OCI-LY3 (cell line): ENCODE data around the gene ACTRT2.

Experiments used
- H2AFZ ChIP-seq: fragments of 200-600, 300-600 bp; shearing (Covaris generic); 2 replicates; pipeline ENCODE4 v1.6.0; 2014; ENCODE audit warnings: antibody characterized with exemption, low read depth, low read length
- H3K27ac ChIP-seq: fragments of 200-600, 300-600 bp; sonication (generic); 2 replicates; pipeline ENCODE4 v1.5.1; 2014; ENCODE audit warnings: mild to moderate bottlenecking, low read length, moderate library complexity, mixed read lengths
- H3K27me3 ChIP-seq: fragments of 200-600, 300-600 bp; sonication (generic); 2 replicates; pipeline ENCODE4 v1.6.1; 2014; ENCODE audit warnings: low read depth, low read length, mixed read lengths
- H3K36me3 ChIP-seq: fragments of 200-600, 300-600 bp; sonication (generic); replicated peaks from 2 replicates; pipeline ENCODE3; 2014; ENCODE audit warnings: low read depth, low read length, mixed read lengths
- H3K4me1 ChIP-seq: fragments of 300-600, 200-600 bp; sonication (generic); 2 replicates; pipeline ENCODE4 v1.6.1; 2014; ENCODE audit warnings: low read length, mixed read lengths
- H3K4me2 ChIP-seq: fragments of 200-600, 300-600 bp; sonication (generic); 2 replicates; pipeline ENCODE4 v1.6.1; 2014; ENCODE audit warnings: low read length, mixed read lengths
- H3K4me3 ChIP-seq: fragments of 300-600, 200-600 bp; sonication (generic); 2 replicates; pipeline ENCODE4 v1.5.1; 2014; ENCODE audit warnings: antibody characterized with exemption, mild to moderate bottlenecking, low read length, moderate library complexity
- H3K79me2 ChIP-seq: fragments of 300-600, 200-600 bp; shearing (Covaris generic); 2 replicates; pipeline ENCODE4 v1.6.1; 2014; ENCODE audit warnings: mild to moderate bottlenecking, low read length, mixed read lengths
- H3K9ac ChIP-seq: fragments of 300-600, 200-600 bp; shearing (Covaris generic); 2 replicates; pipeline ENCODE4 v1.6.0; 2014; ENCODE audit warnings: mild to moderate bottlenecking, low read length, moderate library complexity
- H3K9me3 ChIP-seq: fragments of 200-600, 300-600 bp; shearing (Covaris generic); 2 replicates; pipeline ENCODE4 v1.6.1; 2014; ENCODE audit warnings: low read length, mixed read lengths; ENCODE audit not compliant: insufficient read depth
- H4K20me1 ChIP-seq: fragments of 200-600, 300-600 bp; sonication (generic); 2 replicates; pipeline ENCODE4 v1.6.1; 2016; ENCODE audit warnings: low read length, mixed read lengths; ENCODE audit not compliant: insufficient read depth
- EZH2phosphoT487 ChIP-seq: fragments of 200-600 bp; shearing (Covaris generic); IDR thresholded peaks from 2 replicates; pipeline ENCODE4 v1.6.1; 2018; ENCODE audit warnings: antibody characterized with exemption, mixed run types, low read depth
- TF ChIP-seq, protein P1 (sequence below): fragments of 200-600, 300-600 bp; sonication (generic); IDR thresholded peaks from 2 replicates; pipeline ENCODE4 v1.5.1; 2014; ENCODE audit warnings: antibody characterized with exemption, low read length, low read depth

ACTRT2 gene

DNA sequence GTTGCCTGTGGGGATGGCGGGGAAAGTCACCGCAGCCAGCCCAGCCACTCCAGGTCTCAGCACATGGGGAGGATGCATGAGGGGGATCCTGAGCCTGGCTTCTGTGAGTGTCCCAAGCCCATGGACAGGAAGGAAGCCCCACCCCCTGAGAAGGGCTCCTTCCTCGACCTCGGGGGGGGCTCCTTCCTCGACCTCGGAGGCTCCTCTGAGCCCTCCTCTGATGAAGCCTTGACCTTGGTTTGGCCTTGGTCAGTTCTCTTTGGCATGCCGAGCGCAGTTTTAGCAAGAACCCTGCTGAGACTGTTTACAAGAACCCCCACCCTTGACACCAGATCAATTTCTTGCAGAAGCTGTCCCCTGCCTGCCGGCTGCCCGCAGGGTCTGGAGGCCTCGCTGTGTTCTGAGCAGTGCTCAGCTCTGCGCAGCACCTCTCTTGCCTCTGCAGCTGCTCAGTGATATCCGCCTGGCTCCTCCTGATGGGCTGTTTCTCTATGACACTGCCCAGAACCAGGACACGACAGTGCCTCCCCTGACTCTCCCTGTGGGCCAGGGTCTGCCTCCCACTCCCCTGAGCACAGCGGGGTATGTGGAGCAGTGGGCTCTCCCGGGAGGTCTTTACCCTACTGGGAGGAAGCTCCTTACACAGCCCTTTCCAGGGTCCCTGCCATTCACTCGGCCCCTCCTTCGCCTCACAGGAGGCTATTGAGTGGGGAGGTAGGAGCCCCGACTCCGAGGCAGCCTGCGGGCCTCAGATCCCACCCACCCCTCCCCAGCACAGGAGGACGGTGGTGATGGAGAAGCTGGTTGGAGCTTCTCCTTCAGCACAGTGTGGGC is 15.4 kb downstream of the ACTRT2 start:
- TF ChIP-seq, protein P1, sequence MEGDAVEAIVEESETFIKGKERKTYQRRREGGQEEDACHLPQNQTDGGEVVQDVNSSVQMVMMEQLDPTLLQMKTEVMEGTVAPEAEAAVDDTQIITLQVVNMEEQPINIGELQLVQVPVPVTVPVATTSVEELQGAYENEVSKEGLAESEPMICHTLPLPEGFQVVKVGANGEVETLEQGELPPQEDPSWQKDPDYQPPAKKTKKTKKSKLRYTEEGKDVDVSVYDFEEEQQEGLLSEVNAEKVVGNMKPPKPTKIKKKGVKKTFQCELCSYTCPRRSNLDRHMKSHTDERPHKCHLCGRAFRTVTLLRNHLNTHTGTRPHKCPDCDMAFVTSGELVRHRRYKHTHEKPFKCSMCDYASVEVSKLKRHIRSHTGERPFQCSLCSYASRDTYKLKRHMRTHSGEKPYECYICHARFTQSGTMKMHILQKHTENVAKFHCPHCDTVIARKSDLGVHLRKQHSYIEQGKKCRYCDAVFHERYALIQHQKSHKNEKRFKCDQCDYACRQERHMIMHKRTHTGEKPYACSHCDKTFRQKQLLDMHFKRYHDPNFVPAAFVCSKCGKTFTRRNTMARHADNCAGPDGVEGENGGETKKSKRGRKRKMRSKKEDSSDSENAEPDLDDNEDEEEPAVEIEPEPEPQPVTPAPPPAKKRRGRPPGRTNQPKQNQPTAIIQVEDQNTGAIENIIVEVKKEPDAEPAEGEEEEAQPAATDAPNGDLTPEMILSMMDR = no peak
- no peak for TF ChIP-seq EZH2phosphoT487
- H3K9me3 ChIP-seq = no peaks in the 10 kb centered on the region
- H4K20me1 ChIP-seq = no peaks in the 10 kb centered on the region
- H3K27ac ChIP-seq = no peak overlapping the region
- no peak overlapping the region for H3K4me2 ChIP-seq
- no peak overlapping the region for H3K4me3 ChIP-seq
- H3K79me2 ChIP-seq = no peaks in the 10 kb centered on the region
- H3K36me3 ChIP-seq = no peaks in the 10 kb centered on the region
- no peak overlapping the region for H3K9ac ChIP-seq
- no peaks in the 10 kb centered on the region for H3K27me3 ChIP-seq
- H2AFZ ChIP-seq = no peak overlapping the region
- no peaks in the 10 kb centered on the region for H3K4me1 ChIP-seq

GRCh38 chr1:3037281-3038040 is 16.2 kb downstream of the ACTRT2 start:
- Histone ChIP-seq H3K9ac (no peak overlapping the region), H2AFZ (no peak overlapping the region), H3K27me3 (no peaks in the 10 kb centered on the region), H3K4me3 (no peak overlapping the region), H3K36me3 (no peaks in the 10 kb centered on the region), H3K4me2 (no peak overlapping the region), H3K27ac (no peak overlapping the region), H3K9me3 (no peaks in the 10 kb centered on the region), H3K4me1 (no peaks in the 10 kb centered on the region), H4K20me1 (no peaks in the 10 kb centered on the region), H3K79me2 (no peaks in the 10 kb centered on the region)
- TF ChIP-seq, protein P1 = no peak
- no peak for TF ChIP-seq EZH2phosphoT487

DNA sequence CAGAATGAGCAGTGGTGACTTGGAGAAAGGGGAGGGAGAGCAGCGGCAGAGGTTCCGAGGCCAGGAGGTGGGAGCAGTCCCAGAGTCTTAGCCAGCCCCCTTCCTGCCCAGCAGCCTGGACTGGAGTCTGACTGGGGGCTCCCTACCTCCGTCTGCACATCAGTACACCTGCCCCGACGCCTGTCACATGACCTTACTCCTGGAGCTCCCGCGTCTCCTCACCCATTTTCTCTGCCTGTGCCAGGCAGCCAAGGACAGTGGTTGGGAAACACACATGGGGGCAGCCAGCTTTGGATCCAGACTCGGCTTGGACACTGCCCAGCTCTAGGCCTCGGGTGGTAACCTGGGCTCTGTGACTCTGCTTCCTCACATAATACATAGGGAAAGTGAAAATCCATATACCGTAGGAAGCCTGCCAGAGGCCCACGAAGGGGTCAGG is 16.9 kb downstream of the ACTRT2 start:
- Histone ChIP-seq H3K4me3 (no peak overlapping the region), H3K4me1 (no peaks in the 10 kb centered on the region), H2AFZ (no peak overlapping the region), H3K36me3 (no peaks in the 10 kb centered on the region), H4K20me1 (no peaks in the 10 kb centered on the region), H3K4me2 (no peak overlapping the region), H3K27me3 (no peaks in the 10 kb centered on the region), H3K9me3 (no peaks in the 10 kb centered on the region), H3K9ac (no peak overlapping the region), H3K27ac (no peak overlapping the region), H3K79me2 (no peaks in the 10 kb centered on the region)
- TF ChIP-seq, protein P1 = no peak
- no peak for TF ChIP-seq EZH2phosphoT487

DNA sequence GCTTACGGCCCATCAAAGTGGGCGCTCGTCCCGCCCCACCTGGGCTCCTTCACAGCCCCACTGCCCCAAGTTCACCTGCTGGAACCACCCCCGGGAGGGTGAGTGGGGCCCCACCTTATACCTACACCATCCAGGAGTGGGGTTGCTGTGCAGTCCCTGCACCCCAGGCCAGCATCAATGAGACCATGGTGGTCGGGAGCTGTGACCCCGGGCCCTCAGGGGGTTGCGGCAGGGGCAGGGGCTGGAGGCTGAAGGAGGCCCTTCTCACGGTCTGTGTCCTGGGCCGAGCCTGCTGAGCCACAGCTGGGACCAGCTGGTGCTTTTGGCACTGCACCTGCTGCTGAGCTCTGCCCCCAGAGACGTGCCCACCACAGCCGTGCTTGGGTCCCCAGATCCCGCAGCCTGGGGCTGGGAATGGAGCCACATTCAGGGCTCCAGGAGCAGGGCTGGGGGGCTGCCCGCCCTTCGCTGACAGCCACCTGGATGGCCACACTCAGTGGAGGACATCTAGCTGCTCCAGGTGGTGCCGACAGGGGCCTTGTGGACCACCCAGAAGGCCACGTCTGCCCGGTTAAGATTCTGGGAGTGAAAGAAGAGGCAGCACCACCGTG is 17.4 kb downstream of the ACTRT2 start:
- Histone ChIP-seq H3K4me3 (no peak overlapping the region), H3K79me2 (no peaks in the 10 kb centered on the region), H4K20me1 (no peaks in the 10 kb centered on the region), H3K9ac (no peak overlapping the region), H3K36me3 (no peaks in the 10 kb centered on the region), H3K4me1 (no peaks in the 10 kb centered on the region), H3K27me3 (no peaks in the 10 kb centered on the region), H3K27ac (no peak overlapping the region), H3K4me2 (no peak overlapping the region), H2AFZ (no peak overlapping the region), H3K9me3 (no peaks in the 10 kb centered on the region)
- no peak for TF ChIP-seq EZH2phosphoT487
- TF ChIP-seq, protein P1 = no peak
